Measurements from ENCODE around the gene SUGCT.

DNA sequence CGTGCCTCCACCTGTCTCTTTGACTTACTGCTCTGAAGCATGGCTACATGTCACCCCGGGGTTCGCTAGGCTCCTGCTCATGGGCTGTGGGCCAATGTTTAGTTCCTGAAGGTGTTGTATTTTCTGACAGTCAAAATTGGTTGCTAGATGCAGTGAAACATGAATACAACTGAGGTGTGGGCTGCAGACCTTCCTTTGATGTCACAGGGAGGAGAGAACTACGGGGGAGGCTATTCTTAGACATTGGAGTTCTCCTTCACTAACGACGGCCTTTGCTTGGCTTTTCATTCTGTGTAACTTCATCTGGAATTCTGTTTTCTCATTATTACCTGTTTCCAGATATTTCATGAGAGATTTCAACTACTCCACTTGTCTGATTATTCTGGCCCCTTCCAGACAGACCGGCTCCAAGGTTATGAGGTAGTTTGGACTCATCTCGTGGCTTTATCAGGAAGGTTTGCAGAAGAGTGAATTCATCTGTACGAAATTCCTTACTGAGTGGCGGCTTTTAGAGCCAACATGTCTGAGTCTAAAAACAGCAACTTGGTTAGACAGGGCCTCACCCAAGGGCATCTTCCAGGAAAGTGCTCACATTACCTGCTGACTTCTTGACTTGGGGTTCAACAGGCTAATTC is 774.7 kb downstream of the SUGCT start:
- TF ChIP-seq POLR2AphosphoS5 (IDR thresholded peaks at IDR 0.05), result no peak
- TF ChIP-seq, protein P1, sequence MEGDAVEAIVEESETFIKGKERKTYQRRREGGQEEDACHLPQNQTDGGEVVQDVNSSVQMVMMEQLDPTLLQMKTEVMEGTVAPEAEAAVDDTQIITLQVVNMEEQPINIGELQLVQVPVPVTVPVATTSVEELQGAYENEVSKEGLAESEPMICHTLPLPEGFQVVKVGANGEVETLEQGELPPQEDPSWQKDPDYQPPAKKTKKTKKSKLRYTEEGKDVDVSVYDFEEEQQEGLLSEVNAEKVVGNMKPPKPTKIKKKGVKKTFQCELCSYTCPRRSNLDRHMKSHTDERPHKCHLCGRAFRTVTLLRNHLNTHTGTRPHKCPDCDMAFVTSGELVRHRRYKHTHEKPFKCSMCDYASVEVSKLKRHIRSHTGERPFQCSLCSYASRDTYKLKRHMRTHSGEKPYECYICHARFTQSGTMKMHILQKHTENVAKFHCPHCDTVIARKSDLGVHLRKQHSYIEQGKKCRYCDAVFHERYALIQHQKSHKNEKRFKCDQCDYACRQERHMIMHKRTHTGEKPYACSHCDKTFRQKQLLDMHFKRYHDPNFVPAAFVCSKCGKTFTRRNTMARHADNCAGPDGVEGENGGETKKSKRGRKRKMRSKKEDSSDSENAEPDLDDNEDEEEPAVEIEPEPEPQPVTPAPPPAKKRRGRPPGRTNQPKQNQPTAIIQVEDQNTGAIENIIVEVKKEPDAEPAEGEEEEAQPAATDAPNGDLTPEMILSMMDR (IDR thresholded peaks at IDR 0.05), result no peak
- no peak for TF ChIP-seq POLR2A (IDR thresholded peaks at IDR 0.05)
